GM04503 (cell line): Measurements from ENCODE around the gene POU2F1.
"Not testable (repeated sequence)": the region's sequence is repeated elsewhere in the genome, so short reads cannot be mapped to it uniquely, and the experiment has no call there.

ENCODE experiments used
- DNase-seq: peaks from one replicate; pipeline ENCODE4 v3.0.0-alpha.2; 2012; ENCODE audit warnings: low read depth

POU2F1 gene

DNA sequence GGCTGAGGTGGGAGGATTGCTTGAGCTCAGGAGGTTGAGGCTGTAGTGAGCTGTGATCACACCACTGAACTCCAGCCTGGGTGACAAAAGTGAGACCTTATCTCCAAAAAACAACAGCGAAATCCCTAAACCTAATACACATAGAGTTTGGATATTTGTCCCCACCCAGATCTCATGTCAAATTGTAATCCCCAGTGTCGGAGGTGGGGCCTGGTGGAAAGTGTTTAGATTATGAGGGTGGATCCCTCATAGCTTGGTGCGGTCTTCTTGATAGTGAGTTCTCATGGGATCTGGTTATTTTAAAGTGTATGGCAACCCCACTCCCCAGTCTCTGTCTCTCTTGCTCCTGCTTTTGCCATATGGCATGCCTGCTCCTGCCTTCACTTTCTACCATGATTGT lies 94.0 kb downstream of the POU2F1 start:
- DNase-seq = no peak

DNA sequence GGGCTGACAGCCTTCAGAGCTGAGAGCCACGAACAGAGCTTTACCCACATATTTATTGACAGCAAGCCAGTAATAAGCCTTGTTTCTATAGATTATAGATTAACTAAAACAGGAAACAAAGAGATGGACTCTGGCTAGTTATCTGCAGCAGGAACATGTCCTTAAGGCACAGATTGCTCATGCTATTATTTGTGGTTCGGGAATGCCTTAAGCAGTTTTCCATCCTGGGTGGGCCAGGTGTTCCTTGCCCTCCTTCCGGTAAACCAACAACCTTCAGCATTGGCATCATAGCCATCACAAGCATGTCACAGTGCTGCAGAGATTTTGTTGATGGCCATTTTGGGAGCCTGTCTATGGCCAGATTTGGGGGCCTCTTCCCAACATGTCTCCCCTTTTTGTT lies 96.8 kb downstream of the POU2F1 start:
- no peak for DNase-seq

DNA sequence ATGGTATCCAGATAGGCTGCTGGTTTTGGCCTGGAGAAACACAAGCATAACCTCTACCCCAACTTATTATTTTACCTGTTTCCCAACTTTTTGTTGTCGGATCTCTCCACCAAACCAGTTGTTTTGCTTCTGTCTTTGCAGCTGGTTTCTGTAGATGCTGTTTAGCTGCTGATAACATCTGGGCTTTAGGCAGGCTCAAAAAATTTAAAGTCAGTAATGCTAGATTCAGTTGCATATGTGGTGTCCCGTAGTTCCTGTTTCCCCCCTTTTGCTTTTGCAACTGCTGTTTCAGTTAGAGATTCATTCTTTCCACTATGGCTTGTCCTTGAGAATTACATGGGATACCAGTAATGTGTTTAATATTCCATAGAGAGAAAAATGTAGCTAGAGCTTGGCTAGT lies 98.5 kb downstream of the POU2F1 start:
- DNase-seq = not testable (repeated sequence)

DNA sequence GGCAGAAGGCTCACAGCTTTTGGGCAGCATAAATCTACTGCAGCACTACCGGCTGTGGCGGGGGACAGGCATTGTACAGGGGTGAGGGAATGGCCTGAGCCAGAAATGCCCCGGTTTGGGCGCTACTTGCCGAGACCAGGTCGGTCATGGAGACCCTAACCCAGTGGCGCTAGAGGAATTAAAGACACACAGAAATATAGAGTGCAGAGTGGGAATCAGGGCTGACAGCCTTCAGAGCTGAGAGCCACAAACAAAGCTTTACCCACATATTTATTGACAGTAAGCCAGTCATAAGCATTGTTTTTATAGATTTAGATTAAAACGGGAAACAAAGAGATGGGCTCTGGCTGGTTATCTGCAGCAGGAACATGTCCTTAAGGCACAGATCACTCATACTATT lies 101.8 kb downstream of the POU2F1 start:
- no peak for DNase-seq

DNA sequence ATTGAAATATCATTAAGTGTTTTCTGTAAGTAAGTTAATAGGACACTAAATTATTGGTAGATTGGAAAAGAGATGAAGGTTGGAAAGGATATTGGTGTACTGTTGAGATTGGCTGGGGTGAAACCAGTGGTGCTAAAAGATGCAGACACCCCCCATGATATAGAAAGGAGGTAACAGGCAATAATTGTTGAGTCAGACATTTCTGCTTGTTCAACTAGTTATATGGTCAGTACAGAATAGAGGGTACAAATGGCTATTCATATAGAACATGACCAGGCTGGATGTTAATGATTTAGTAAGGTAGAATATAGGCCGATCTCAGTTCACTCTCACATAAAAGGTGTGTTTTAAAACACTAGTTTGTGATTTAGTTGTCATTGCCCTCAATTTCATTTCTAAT lies 104.5 kb downstream of the POU2F1 start:
- no peak for DNase-seq

DNA sequence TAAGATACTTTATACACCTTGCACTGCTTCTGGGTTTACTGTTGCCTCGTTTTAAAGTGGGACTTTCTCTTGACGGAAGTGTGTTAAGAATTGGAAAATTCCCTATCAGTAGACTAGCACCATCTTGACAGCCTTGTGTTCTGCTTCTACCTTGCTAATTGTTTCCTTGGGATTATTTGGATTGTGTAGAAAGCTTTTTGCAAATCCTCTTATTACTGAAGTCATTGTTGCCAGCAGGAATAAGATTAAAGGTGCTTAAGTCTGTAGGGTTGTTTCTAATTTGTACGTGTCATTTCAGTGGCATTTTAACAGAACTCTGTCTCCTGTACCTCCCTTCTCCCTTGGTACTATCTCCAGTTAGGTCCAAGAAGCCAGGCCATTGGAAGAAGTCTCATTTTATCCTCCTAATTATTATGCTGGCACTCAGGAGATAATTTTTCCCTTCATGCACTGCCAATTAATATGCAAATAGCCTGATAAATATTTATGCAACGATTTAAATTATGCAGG lies 107.7 kb downstream of the POU2F1 start:
- no peak for DNase-seq

DNA sequence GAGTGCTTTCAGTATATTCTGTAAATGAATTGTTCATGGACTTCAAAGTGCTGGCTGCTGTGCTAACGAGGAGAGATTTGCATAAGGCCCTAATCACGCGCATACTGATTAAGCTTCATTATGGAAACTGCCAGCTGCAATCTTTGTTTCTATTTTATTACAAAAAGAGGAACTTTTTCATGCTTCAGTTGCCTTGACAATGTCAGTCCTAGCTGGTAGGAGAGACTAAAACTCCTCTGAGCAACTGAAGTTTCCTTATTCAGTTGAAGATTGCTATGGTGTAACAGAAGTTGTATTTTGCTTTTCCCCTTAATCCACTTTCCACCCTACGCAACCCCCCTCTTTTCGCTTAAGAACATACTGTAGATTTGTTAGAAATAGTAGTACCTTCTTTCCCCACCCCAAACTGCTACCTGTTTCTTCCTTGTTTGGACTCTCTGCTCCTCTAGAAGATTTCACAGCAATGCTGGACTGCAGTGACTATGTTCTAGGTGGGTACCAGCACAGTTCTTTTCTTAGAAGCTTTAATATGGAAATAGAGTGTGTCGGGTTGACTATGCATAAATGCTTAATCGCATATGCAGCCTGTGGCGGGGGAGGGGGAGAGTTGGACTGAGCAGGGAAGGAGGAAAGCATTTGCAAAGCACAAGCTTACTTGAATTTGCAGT lies 108.3 kb downstream of the POU2F1 start:
- DNase-seq = no peak

DNA sequence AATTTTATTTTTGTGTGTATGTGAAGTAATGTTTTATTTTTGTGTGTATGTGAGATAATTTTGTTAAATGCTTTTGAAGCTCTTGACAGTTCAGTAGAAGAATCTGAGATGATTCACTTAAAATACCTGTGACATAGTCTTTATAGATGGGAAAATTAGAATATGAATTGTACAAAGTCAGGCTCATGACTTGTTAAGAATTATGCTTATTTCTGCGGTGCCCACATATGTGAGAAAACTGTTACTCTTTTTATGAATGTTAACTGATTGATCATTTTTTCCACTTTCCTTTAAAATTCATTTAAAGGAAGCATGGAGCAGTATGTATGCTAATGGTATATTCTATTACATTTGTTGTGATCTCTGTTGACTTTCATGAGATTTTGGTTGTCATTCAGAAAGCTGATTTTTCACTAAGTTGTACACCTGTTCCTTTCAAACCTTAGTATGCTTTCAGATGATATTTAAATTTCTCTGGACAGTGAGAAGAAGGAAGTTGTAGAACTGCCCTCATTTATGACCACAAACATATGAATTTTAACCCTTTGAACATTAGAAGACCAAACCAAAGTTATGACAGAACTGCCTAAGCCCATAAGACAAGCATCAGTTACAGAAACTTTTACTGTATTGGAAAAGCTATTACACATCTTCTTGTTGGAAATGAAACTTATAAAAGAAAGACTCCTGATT lies 110.1 kb downstream of the POU2F1 start:
- no peak for DNase-seq

DNA sequence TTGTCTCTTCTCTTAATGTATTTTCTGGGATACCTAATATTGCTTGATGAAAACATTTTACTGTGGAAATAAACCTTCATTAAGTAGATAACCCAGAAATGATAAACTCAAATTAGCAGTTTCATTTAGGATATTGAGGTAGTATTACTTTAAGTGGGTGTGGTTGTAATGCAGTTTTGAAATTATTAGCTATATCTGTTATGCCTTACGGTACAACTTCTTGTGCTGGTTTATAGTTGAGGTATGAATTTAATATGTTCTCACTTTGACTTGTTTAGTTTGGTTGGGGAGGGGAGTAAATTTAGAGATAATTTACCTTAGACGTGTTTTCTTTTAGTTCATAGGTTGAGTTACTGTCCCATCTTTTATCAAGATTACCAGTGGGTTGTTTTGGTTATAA lies 111.0 kb downstream of the POU2F1 start:
- no peak for DNase-seq

DNA sequence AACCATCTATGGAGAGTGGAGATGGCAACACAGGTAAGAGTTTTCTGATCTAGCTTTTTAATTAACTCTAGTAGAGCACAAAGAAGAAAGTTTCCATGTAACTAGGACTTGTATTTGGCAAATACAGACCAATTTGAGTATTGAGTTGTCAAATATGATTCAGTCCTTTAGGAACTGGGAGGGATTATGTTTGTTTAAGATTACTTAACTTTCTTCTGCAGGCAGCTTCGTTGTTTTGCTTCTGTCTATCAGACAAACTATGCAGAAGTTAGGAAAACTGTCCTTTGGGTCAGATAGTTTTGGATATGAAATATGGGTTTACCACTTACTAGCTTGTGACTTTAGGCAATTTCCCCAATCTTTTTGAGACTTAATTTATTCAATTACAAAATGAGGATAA lies 111.8 kb downstream of the POU2F1 start:
- no peak for DNase-seq

DNA sequence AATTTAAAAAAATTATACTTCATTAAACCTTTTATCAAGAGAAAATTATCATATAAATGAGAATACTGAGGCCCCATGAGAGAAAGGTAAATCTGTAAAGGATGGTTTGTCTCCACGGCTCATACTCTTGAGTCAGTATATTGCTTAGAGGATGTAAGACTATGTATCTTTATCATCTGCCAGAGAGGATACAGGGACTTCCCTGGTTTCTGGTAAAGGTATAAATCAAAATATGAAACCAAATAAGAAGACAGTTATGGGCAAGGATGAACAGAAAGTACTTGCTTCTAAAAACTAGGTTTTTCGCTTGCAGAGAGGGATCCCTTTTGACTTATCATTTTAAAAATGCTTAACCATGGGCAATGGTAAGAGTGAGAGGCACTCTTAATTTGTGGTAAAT lies 112.4 kb downstream of the POU2F1 start:
- no peak for DNase-seq

DNA sequence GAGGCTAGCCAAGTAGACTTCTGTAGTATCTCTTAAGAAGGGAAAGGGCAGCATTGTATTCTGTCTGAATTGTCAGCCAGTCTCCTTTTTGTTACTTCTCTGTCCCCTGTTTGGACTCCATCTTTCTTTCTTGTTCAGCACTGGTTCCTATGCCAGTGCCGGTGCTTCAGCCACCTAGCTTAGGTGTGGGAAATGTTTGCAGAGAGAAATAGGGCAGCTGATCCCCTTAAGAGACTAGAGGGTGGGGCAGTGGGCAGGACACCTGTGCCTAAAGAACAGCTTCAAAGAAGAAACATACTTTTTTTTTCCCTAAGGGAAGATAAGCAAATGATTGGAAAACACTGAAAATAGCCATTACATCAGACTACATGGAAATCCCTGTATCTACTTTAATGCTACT lies 113.0 kb downstream of the POU2F1 start:
- no peak for DNase-seq

DNA sequence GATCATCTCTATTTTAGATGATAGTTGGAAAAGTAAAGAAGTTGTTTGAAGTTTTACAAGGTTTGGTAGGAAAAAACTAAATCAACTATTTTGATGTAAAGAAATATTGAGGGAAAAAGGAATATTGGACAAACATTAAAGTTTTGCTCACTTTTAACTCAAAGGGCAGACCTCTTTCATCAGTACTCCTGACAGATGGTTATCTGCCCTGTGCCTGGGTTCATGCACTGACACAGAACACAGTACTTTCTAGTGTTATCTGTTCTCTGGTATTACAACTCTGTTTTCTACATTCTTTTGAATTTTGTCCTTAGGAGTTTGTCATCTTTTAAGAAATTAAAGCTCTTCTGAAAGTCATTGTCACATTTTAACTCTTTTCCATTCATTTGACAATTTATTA lies 118.7 kb downstream of the POU2F1 start:
- no peak for DNase-seq

DNA sequence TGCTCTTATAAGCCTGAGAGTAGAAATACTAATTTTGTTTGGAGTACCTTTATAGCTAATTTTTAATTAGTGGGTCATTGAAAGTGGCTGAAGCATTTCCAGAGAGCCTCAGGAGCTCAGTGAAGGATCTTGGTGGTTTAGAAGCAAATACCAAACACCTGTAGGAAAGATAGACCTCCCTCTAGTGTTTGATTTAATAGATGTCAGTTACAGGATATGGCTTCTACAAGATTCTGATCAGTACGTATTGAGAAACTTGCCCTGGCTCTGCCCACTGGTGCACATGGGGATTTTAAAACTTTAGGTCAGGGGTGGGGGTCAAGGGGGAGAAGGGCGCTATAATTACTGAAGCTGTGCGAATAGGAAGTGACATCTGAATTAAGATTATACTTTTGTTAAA lies 122.2 kb downstream of the POU2F1 start:
- no peak for DNase-seq

DNA sequence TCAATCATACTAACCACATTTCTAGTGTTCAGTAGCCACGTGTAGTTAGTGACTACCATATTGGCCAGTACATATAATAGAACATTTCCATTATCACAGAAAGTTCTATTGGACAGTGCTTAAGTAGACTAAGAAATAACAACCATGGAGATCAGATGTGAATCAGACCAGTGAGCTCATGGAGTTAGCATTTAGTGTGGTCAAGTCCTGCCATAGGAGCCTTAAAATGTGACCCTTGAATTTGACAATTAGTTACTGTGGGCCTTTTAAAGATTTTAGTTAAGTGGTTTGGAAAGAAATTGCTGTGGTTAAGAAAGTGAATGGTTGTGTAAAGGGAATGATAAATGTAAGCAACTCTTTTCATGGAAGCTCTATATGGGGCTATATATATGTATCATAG lies 123.4 kb downstream of the POU2F1 start:
- no peak for DNase-seq

DNA sequence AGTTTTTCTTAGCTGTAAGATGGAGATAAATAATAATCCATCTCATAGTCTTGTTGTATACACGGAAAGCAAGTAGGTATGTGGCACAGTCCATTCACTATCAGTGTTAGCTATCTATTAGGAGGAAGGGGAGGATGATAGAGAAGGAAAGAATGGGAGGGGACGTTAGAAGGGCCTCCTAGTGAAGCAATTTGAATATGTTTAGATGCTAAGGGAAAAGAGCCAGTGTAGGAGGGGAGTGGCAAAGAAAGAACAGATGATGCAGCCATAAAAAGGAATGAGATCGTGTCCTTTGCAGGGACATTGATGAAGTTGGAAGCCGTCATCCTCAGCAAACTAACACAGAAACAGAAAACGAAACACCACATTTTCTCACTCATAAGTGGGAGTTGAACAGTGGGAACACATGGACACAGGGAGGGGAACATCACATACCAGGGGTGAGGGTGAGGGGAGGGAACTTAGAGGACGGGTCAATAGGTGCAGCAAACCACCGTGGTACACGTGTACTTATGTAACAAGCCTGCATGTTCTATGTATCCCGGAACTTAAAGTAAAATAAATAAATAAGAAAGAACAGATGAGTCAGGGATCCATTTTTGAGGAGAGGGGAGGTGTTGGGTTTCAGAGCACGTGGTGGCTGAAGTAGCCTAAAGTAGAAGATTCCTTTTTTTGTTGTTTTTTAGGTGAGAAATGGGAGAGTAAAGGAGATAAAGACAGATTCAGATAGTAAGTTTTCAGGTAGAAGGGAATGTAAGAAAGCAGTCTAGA lies 124.1 kb downstream of the POU2F1 start:
- no peak for DNase-seq

DNA sequence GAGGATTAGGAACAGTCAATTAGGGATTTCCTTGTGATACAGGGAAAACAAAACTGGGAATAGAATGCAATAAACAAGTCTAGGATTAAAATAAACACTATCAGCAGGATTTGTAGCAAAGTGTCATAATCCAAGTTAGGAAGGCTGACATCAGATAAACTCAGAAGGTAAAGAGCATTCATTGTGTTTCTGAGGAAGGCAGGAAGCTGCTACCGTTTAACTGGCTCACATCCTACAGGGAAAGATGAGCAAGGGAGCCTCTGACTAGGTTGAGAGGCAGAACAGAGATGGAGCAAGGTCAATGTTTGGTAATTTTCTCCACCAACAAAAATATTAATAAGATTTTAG lies 124.7 kb downstream of the POU2F1 start:
- DNase-seq = no peak

DNA sequence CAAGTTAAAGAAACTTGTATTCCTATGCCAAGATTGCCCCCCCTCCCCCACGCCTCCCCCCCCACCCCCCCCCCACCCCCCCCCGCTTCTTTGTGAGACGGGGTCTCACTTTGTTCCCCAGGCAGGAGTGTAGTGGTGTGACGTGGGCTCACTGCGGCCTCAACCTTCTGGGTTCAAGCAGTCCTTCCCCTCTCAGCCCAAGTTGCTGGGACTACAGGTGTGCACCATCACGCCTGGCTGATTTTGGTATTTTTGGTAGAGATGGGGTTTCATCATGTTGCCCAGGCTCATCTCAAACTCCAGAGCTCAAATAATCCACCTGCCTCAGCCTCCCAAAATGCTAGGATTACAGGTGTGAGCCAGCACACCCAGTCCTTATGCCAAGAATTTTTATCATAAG lies 136.6 kb downstream of the POU2F1 start:
- no peak for DNase-seq

DNA sequence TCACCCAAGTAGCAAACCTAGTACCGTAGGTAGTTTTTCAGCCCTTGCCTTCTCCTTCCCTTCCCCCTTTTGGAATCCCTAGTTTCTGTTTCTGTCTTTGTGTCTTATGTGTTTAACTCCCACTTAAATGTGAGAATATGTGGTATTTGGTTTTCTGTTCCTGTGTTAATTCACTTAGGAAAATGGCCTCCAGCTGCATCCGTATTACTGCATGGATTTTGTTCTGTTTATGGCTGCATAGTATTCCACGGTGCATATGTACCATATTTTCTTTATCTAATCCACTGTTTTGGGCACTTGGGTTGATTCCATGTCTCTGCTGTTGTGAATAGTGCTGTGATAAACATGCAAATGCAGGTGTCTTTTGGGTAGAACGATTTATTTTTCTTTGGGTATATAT lies 138.6 kb downstream of the POU2F1 start:
- DNase-seq = no peak

DNA sequence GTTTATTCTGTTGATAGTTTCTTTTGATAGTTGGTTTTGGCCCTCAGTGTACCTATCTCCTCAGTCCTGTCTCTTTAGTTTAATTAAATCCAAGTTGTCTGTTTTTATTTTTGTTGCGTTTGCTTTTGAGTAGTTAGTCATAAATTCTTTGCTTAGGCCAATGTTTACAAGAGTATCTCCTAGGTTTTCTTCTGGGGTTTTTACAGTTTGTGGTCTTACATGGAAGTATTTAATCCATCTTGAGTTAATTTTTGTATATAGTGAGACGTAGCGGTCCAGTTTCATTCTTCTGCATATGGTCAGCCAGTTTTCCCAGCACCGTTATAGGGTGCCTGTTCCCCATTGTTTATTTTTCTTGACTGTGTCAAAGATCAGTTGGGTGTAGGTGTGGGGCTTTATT lies 139.4 kb downstream of the POU2F1 start:
- DNase-seq = no peak

DNA sequence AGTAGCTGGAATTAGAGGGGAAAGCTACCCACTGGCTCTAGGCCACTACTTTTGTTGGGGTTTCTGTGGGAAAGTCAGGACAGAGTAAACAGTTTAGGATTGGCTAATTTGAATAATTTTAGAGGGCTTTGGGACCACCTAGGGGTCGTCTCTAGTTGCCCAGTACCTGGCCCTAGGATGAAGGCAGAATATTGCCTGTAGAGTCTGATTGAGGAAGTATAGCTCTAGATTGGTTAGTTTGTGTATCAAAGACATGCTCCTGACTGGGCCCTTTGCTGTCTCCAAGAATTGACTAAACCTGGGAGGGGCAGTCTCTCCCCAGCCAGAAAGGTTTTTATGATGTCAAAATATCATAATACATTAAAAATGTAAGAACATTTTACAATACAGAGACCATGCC lies 142.0 kb downstream of the POU2F1 start:
- no peak for DNase-seq

DNA sequence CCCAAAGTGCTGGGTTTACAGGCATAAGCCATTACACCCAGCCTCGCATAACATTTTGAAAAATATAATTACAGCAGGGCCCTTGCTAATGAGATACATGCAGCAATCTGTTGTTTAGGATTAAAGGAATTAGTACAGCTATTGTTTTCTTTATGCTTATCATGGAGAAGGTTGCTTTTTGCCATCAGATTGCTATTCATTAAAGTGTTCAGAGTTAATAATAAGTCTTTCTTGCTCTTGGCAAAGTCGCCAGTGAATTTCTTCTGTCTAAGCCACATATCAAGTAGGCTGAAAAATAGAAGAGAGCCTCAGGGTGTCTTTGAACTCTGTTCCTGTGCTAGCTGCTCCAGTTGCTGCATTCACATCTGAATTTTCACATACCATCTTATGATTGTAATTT lies 144.1 kb downstream of the POU2F1 start:
- no peak for DNase-seq

DNA sequence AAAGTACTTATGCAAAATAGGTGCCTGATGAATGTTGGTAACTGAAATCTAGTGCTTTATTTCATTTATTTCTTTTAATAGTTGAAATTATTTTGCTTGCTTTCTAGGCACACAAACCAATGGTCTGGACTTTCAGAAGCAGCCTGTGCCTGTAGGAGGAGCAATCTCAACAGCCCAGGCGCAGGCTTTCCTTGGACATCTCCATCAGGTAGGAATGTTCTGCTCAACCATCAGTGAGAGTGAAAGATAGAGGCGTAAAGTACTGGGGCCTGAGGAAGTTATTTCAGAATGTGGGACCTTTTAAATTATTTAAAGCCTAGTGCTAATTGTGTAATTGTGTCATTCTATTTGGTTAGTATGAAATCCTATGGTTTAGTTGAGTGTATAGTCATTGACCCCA lies 144.7 kb downstream of the POU2F1 start:
- no peak for DNase-seq
